GM19397 (cell line): Measurements from ENCODE around the gene CCNB2.

ENCODE experiments used
- ATAC-seq: cut with Tn5 transposase; IDR thresholded peaks from one replicate; pipeline ENCODE4 v1.9.1; 2021; ENCODE audit warnings: mild to moderate bottlenecking, moderate library complexity; ENCODE audit not compliant: unreplicated experiment

The CCNB2 gene

DNA sequence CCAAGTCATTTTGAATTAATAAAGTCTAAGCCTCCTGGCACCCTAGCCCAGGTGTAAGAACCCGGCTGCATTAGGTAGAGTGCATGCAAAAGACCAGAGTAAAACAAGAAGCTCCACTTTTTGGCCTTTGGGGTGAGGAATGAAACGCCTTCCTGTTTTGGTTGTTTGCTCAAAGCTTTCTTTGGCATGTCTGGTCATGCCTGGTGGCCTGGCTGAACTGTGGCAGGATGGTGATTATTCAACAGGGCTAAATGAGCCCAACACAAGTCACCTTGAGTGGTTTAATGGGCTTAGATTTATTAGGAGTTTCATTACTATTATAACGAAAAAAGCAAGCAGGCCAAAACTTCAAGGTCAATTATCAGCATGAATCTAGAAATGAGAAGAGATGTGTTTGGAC is 60.8 kb downstream of the CCNB2 start:
- no peak for ATAC-seq

DNA sequence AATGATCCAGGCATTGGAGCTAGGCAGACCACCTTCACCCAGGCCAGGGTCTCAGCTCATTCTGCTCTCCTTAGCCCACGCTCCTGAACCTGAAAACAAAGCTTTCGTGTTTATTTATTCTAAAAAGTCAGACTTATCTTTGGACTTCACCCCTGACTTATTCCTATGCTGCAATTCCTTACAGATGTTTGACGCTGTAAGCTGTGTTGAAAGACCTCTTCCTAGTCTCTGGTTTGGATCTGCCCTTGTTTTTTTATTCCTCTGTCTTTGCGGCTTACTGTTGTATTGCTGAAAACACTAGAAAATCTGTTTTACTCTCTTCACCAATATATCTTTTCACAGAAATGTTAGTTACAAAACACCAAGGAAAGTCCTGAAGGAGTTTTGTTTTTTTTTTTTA is 61.2 kb downstream of the CCNB2 start:
- ATAC-seq, result no peak

DNA sequence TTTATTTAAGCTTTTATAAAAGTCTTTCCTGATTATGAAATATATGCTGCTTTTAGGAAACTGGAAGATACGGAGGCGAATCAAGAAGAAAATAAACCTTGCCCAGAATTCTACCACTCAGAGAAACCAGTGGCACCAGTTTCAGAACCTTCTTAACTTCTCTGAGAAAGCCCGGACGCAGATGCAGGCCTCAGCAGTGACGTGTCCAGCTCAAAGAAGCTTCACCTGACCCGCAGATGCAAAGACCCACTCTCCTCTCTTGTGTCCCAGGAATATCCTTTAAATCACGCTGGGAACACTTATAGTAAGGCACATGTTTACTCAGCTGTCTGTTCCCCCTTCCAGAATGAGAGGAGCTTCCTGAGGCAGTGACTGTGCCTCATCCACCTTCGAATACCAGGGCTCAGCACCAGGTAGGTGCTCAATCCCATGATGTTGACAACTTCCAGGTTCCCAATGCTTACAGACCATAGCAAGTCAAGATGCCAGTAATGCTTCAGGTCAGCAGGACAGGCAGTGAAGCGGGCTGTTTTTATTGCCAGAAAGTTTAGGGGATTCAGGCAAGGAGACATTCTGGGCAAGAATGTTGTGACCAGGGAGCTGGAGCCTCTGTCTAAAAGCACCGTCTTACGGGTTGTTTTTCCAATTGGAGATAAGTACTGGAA is 61.8 kb downstream of the CCNB2 start:
- no peak for ATAC-seq

DNA sequence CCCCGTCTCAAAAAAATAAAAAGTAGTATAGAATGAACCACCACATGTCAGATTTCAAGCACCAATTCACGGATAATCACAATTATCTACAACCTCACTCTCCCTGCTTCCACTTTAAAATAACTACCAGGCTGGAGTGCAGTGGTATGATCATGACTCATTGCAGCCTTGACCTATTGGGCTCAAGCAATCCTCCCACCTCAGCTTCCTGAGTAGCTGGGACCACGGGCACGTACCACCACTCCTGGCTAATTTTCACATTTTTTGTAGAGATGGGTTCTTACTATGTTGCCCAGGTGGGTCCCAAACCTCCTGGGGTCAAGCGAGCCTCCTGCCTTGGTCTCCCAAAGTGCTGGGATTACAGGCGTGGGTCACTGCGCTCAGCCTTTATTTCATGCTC is 63.6 kb downstream of the CCNB2 start:
- ATAC-seq, result no peak

DNA sequence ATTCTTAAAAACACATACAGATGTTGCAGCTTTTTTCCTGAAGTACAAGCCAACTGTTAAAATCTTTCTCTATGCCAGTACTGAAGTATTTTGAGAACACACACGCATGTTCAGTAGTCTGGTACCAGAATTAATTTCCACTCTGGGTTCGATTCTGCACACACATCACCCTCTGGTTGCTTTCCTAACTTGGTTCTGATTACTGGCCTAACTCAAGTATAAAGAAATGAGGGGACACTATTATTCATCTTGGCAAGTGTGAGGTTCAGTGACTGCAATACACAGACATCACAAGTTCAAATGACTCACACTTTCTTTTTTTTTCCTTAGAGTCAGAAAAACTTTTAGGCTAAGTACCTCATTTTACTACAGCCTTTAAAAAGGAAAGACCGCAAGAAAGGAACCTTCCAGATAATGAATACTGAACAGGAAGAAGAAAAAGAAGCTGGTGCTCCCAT is 64.3 kb downstream of the CCNB2 start:
- ATAC-seq, result no peak

DNA sequence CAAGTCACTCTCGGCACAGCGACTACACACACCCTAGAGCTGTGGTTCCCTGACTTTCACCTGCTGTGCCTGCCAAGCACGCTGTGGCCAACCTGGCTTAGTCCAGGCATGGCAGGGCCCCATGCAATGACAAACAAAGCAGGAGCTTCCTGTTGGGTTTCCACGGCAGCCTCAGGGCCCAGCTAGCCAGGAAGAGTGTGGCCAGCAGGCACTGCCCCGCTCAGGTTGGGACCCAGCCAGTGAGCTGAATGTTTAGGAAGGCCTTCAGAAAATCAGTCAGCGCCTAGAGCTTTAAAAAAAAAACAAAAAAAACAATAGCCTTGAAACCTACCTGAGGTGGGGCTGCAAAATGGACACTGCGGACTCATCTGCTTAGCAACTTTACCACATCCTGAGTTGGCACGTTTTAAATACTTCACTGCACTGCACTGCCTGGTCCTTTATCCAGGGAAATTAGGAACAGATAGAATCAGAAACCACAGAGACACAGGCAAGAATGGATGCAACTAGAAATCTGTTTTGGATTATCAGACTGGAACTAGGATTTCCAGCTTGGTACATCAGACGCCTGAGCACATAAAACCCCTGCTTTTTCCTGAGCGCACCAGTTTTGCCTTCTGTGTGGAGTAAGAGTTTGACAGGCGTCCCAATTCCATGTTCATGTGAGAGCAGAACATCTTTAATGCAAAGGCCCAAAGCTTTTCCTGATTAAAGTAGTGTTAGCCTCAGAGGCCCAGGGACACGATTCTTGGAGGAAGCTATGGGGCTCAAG is 65.5 kb downstream of the CCNB2 start:
- no peak for ATAC-seq

DNA sequence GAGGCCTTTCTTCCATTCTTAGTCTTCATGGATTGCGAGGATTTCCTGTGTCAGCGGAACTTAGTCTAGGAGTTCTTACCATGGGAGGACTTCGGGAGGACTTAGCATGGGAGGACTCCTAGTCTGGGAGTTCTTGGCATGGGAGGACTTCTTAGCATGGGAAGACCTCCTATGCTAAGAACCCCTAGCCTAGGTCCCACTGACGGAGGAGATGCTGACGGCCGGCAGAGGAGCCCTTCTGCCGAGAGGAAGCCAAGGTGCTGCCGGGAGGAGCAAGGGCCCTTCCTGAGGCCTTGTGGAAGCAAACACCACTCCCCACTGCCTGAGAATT is 66.1 kb downstream of the CCNB2 start:
- ATAC-seq, result no peak

DNA sequence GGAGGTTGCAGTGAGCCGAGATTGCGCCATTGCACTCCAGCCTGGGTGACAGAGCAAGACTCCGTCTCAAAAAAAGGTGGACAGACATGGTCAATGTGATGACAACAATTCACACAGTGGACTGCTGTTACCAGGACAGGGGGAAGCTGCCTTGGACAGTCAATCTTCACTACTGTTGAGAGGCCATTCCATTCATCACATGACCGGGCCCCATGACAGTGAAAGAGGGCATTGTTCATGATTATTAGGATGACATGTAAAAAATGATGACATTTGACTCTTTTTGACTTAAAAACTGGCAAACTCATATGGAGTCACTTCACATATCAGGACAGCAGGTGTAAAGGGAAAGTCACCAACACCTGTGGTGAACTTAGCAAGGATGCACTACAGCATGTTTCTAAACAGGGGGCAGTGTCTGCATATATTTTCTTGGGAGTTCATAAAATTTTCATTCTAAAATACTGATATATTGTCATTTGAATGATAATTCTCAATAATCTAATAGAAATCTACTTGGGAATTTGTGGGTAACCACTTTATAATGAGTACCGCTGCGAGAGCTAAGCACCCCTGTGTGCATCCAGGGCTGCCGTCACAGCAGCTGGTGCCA is 67.4 kb downstream of the CCNB2 start:
- no peak for ATAC-seq

DNA sequence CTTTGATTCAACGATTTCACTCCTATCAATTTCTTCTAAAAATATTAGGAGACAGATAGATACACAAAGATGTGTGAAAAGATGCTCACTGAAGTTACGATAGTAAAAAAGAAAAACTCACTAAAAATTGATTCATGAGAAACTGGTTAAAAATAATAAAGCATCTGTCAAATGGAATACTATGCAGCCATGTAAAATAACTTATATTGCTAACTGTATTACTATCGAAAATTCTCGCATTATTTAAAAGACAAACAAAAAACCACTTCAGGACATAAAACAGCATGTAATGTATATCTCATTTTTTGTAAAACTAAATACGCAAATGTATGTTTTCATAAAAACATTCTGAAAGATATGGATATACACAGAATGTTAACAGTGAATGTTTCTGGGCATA is 68.2 kb downstream of the CCNB2 start:
- ATAC-seq, result no peak

DNA sequence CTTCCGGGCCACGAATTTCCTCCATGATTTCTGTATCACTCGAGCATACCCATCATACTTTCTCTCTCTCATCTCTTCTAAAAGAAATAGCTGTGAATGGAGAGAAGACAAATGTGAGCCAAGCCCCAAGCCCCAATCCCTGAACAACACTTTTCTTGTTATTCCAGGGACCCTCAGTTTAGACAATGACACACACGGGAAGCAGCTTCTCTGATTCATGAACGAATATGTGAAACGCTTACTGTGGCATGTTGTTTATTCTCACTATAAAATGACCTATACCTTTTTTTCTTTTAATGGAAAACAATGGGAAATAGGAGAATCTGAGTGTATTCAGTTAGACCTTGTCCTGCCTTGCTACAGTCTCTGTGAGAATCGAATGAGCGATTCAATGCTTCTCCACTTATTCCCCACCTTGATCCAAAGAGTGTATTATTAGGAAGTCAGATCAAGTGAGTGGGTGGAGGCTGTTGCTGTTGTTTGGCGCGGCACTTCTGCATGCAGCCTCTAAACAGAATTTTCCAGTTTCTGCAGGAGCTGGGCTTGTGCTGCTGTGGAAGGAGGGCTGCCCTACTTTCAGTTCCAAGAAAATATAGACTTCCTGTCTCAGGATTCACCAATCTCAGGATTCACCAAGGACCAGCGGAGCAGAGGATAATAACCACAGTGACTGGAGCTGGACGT is 69.3 kb downstream of the CCNB2 start:
- no peak for ATAC-seq
